H9 (cell line): ENCODE data around the gene APOBEC3G. TPM values are rescaled to one million over a fixed set of nuclear protein-coding genes. Genes with fewer than 3 reads are reported as not detected.
"Not testable (repeated sequence)": the region's sequence is repeated elsewhere in the genome, so short reads cannot be mapped to it uniquely, and the experiment has no call there.

ENCODE experiments used
- DNase-seq: peaks from one replicate; pipeline ENCODE4 v3.0.0-alpha.2; 2017
- H2AFZ ChIP-seq: one replicate; pipeline ENCODE4 v1.6.1; 2013; ENCODE audit warnings: mild to moderate bottlenecking, low read length, control low read depth, moderate library complexity
- H2AK5ac ChIP-seq: 2 replicates; pipeline ENCODE4 v1.6.1; 2013; ENCODE audit warnings: low read length, control low read depth, mixed read lengths; ENCODE audit not compliant: insufficient read length
- H2BK120ac ChIP-seq: one replicate; pipeline ENCODE4 v1.6.1; 2013; ENCODE audit warnings: low read depth, mild to moderate bottlenecking, low read length, control low read depth, inconsistent platforms; ENCODE audit not compliant: poor library complexity, severe bottlenecking
- H2BK12ac ChIP-seq: 2 replicates; pipeline ENCODE4 v1.6.1; 2013; ENCODE audit warnings: low read length, control low read depth, mixed read lengths, low read depth; ENCODE audit not compliant: insufficient read length
- H2BK15ac ChIP-seq: 2 replicates; pipeline ENCODE4 v1.6.1; 2013; ENCODE audit warnings: low read depth, low read length, control low read depth
- H2BK20ac ChIP-seq: one replicate; pipeline ENCODE4 v1.6.1; 2013; ENCODE audit warnings: low read depth, mild to moderate bottlenecking, low read length, control low read depth, inconsistent platforms; ENCODE audit not compliant: poor library complexity, severe bottlenecking
- H2BK5ac ChIP-seq: 2 replicates; pipeline ENCODE4 v1.6.1; 2013; ENCODE audit warnings: low read length, control low read depth, mixed read lengths; ENCODE audit not compliant: insufficient read length
- H3K14ac ChIP-seq: 2 replicates; pipeline ENCODE4 v1.6.1; 2013; ENCODE audit warnings: low read length, control low read depth; ENCODE audit not compliant: insufficient read depth
- H3K18ac ChIP-seq: 2 replicates; pipeline ENCODE4 v1.6.1; 2013; ENCODE audit warnings: low read depth, mild to moderate bottlenecking, mixed read lengths, low read length, control low read depth; ENCODE audit not compliant: insufficient read length
- H3K23ac ChIP-seq: 2 replicates; pipeline ENCODE4 v1.6.1; 2013; ENCODE audit warnings: low read length, control low read depth, mixed read lengths, low read depth; ENCODE audit not compliant: insufficient read length
- H3K23me2 ChIP-seq: 2 replicates; pipeline ENCODE4 v1.6.1; 2013; ENCODE audit warnings: low read depth, mild to moderate bottlenecking, mixed read lengths, low read length, control low read depth; ENCODE audit not compliant: insufficient read length, poor library complexity, severe bottlenecking
- H3K27ac ChIP-seq: 2 replicates; pipeline ENCODE4 v1.5.1; 2013; ENCODE audit warnings: low read length, control low read depth, mixed read lengths, low read depth; ENCODE audit not compliant: insufficient read length
- H3K27me3 ChIP-seq: 2 replicates; pipeline ENCODE4 v1.6.1; 2013; ENCODE audit warnings: low read length, control low read depth, inconsistent platforms; ENCODE audit not compliant: insufficient read depth
- H3K4ac ChIP-seq: 2 replicates; pipeline ENCODE4 v1.6.1; 2013; ENCODE audit warnings: low read depth, mild to moderate bottlenecking, control low read depth, inconsistent platforms, low read length, moderate library complexity
- H3K4me1 ChIP-seq: 2 replicates; pipeline ENCODE4 v1.6.1; 2013; ENCODE audit warnings: low read length, control low read depth, inconsistent platforms; ENCODE audit not compliant: insufficient read depth
- H3K4me2 ChIP-seq: 2 replicates; pipeline ENCODE4 v1.6.1; 2013; ENCODE audit warnings: low read length, control low read depth, mixed read lengths; ENCODE audit not compliant: insufficient read length, insufficient read depth
- H3K56ac ChIP-seq: 2 replicates; pipeline ENCODE4 v1.6.1; 2013; ENCODE audit warnings: low read depth, mild to moderate bottlenecking, mixed read lengths, low read length, control low read depth; ENCODE audit not compliant: insufficient read length
- H3K79me1 ChIP-seq: 2 replicates; pipeline ENCODE4 v1.6.1; 2013; ENCODE audit warnings: low read depth, mild to moderate bottlenecking, moderate library complexity, low read length, control low read depth, inconsistent platforms; ENCODE audit not compliant: insufficient read depth, poor library complexity, severe bottlenecking
- H3K79me2 ChIP-seq: 2 replicates; pipeline ENCODE4 v1.6.1; 2013; ENCODE audit warnings: low read length, control low read depth, inconsistent platforms; ENCODE audit not compliant: insufficient read depth
- H3K9ac ChIP-seq: 2 replicates; pipeline ENCODE4 v1.6.1; 2013; ENCODE audit warnings: low read length, control low read depth, mixed read lengths; ENCODE audit not compliant: insufficient read length; ENCODE audit errors: extremely low read depth
- H3K9me3 ChIP-seq: one replicate; pipeline ENCODE4 v1.6.1; 2013; ENCODE audit warnings: low read depth, low read length, inconsistent platforms; ENCODE audit not compliant: control insufficient read depth
- H3T11ph ChIP-seq: one replicate; pipeline ENCODE4 v1.6.1; 2013; ENCODE audit warnings: mild to moderate bottlenecking, low read length, control low read depth, inconsistent platforms
- H4K20me1 ChIP-seq: one replicate; pipeline ENCODE4 v1.6.1; 2013; ENCODE audit not compliant: control insufficient read depth, insufficient read length, insufficient read depth
- H4K5ac ChIP-seq: 2 replicates; pipeline ENCODE4 v1.6.1; 2013; ENCODE audit warnings: low read depth, mild to moderate bottlenecking, mixed read lengths, low read length, control low read depth; ENCODE audit not compliant: insufficient read length
- H4K8ac ChIP-seq: replicated peaks from 2 replicates; pipeline ENCODE4 v1.6.1; 2013; ENCODE audit warnings: low read length, control low read depth, mixed read lengths, low read depth; ENCODE audit not compliant: insufficient read length
- H4K91ac ChIP-seq: 2 replicates; pipeline ENCODE4 v1.6.1; 2013; ENCODE audit warnings: low read depth, mild to moderate bottlenecking, moderate library complexity, mixed read lengths, low read length, control low read depth; ENCODE audit not compliant: insufficient read length
- H3K27ac Mint-ChIP-seq, 3 experiments: 2 replicates in 2 of 3; 3 replicates in 1 of 3; pipeline ENCODE4 v1.8.0; 2020 to 2021; ENCODE audit warnings: mixed read lengths in 3 of 3, mild to moderate bottlenecking in 1 of 3, moderate library complexity in 1 of 3
- H3K27me3 Mint-ChIP-seq: 2 replicates; pipeline ENCODE4 v1.8.0; 2021; ENCODE audit warnings: low read depth, mild to moderate bottlenecking, moderate library complexity, mixed read lengths
- H3K36me3 Mint-ChIP-seq, 3 experiments: 2 replicates in 2 of 3; 3 replicates in 1 of 3; pipeline ENCODE4 v1.8.0; 2020 to 2021; ENCODE audit warnings: low read depth in 3 of 3, mixed read lengths in 3 of 3; ENCODE audit not compliant: insufficient read depth in 1 of 3
- H3K4me1 Mint-ChIP-seq, 2 experiments: 2 replicates each; pipeline ENCODE4 v1.8.0; 2020; ENCODE audit warnings: mixed read lengths in 2 of 2
- H3K4me3 Mint-ChIP-seq, 2 experiments: 2 replicates in 1 of 2; 3 replicates in 1 of 2; pipeline ENCODE4 v1.8.0; 2020 to 2021; ENCODE audit warnings: mild to moderate bottlenecking in 2 of 2, mixed read lengths in 2 of 2, moderate library complexity in 1 of 2
- H3K9me3 Mint-ChIP-seq, 2 experiments: 2 replicates in 1 of 2; 3 replicates in 1 of 2; pipeline ENCODE4 v1.8.0; 2020; ENCODE audit warnings: mild to moderate bottlenecking in 2 of 2, mixed read lengths in 2 of 2, moderate library complexity in 1 of 2
- WGBS: extraction: QIAGEN DNeasy Blood & Tissue Kit; methylation state at CpG from one replicate; pipeline ENCODE4 v1.1.7; 2013; ENCODE audit warnings: missing lambda C conversion rate, low lambda C conversion rate, mixed read lengths; ENCODE audit not compliant: insufficient read length; ENCODE audit errors: extremely low coverage; 5-methylcytosine and 5-hydroxymethylcytosine counted together
- total RNA-seq: library from RNA; stranded (reverse); gene quantifications from 2 replicates; pipeline ENCODE4 v1.2.1, GENCODE V29; 2021

Gene APOBEC3G
- total RNA-seq, 1 experiment from 2014 or later, result 2.4 TPM

- not testable (repeated sequence) for H3K27me3 Mint-ChIP-seq
Observed at GRCh38 chr22:39061951-39062350, 15.1 kb upstream of the APOBEC3G start.

GRCh38 chr22:39063904-39064303 is 13.2 kb upstream of the APOBEC3G start:
- not testable (repeated sequence) for H3K9ac ChIP-seq, H4K91ac ChIP-seq, H3K27me3 Mint-ChIP-seq, H4K5ac ChIP-seq, H2AFZ ChIP-seq, H3K4me2 ChIP-seq, H3K23me2 ChIP-seq, H2BK12ac ChIP-seq, H3K79me1 ChIP-seq, H3K56ac ChIP-seq, H2BK15ac ChIP-seq, H3K9me3 Mint-ChIP-seq, H3K4ac ChIP-seq, H3K14ac ChIP-seq, H2AK5ac ChIP-seq, H3K27ac Mint-ChIP-seq, DNase-seq, H3K4me3 Mint-ChIP-seq, H3K9me3 ChIP-seq, H4K20me1 ChIP-seq, H3K18ac ChIP-seq, H2BK5ac ChIP-seq, H3K79me2 ChIP-seq, H3K4me1 Mint-ChIP-seq, H3K27me3 ChIP-seq, H3T11ph ChIP-seq, H3K4me1 ChIP-seq, H3K27ac ChIP-seq, H3K36me3 Mint-ChIP-seq, H2BK120ac ChIP-seq, H4K8ac ChIP-seq, H3K23ac ChIP-seq, H2BK20ac ChIP-seq
- no CpG with 5 or more reads among the region's 8 CpGs for WGBS

More at GRCh38 chr22:39061951-39062350, 15.1 kb upstream of the APOBEC3G start:
- H3K23ac ChIP-seq, H3K79me2 ChIP-seq, DNase-seq, H3K36me3 Mint-ChIP-seq, H2AFZ ChIP-seq, H3K4me3 Mint-ChIP-seq, H3K23me2 ChIP-seq, H3K79me1 ChIP-seq, H3K27ac Mint-ChIP-seq, H3K27ac ChIP-seq, H3K4ac ChIP-seq, H3K14ac ChIP-seq, H2BK15ac ChIP-seq, H4K8ac ChIP-seq, H2BK20ac ChIP-seq, H3K4me1 ChIP-seq, H3K4me2 ChIP-seq, H4K20me1 ChIP-seq, H4K91ac ChIP-seq, H3K4me1 Mint-ChIP-seq, H3K56ac ChIP-seq, H3K9ac ChIP-seq, H2AK5ac ChIP-seq, H2BK12ac ChIP-seq, H4K5ac ChIP-seq, H3K9me3 Mint-ChIP-seq, H2BK5ac ChIP-seq, H3T11ph ChIP-seq, H3K9me3 ChIP-seq, H2BK120ac ChIP-seq, H3K18ac ChIP-seq, H3K27me3 ChIP-seq: not testable (repeated sequence)
- WGBS, result no CpG with 5 or more reads among the region's 10 CpGs
